Astrocyte (in vitro differentiated cells and primary cell): ENCODE data around the gene HSF4. TPM values are rescaled to one million over a fixed set of nuclear protein-coding genes. Genes with fewer than 3 reads are reported as not detected.

Experiments
- DNase-seq: peaks from one replicate; pipeline ENCODE4 v3.0.0-alpha.2; 2010; ENCODE audit warnings: low read depth
- FAIRE-seq: peaks from 2 replicates; lab custom pipeline; 2011; peaks lifted over from hg19 to GRCh38; lab: Jason Lieb, UNC
- H2AFZ ChIP-seq: 2 replicates; pipeline ENCODE4 v1.6.0; 2012; ENCODE audit warnings: low read depth, low read length, inconsistent platforms
- H3K27ac ChIP-seq: 2 replicates; pipeline ENCODE4 v1.5.1; 2011; ENCODE audit warnings: low read depth, low read length, inconsistent platforms
- H3K27me3 ChIP-seq: 2 replicates; pipeline ENCODE4 v1.6.0; 2011; ENCODE audit warnings: low read length, inconsistent platforms; ENCODE audit not compliant: insufficient read depth
- H3K36me3 ChIP-seq: 2 replicates; pipeline ENCODE4 v1.5.1; 2011; ENCODE audit warnings: low read length, inconsistent platforms; ENCODE audit not compliant: insufficient read depth
- H3K4me1 ChIP-seq: 2 replicates; pipeline ENCODE4 v1.5.1; 2011; ENCODE audit warnings: low read length, inconsistent platforms; ENCODE audit not compliant: insufficient read depth
- H3K4me2 ChIP-seq: 2 replicates; pipeline ENCODE4 v1.6.0; 2012; ENCODE audit warnings: low read length, inconsistent platforms
- H3K4me3 ChIP-seq: 2 replicates; pipeline ENCODE4 v1.5.1; 2011; ENCODE audit warnings: low read depth, mild to moderate bottlenecking, low read length, inconsistent platforms; ENCODE audit not compliant: insufficient read depth
- H3K79me2 ChIP-seq: 2 replicates; pipeline ENCODE4 v1.6.0; 2012; ENCODE audit warnings: mild to moderate bottlenecking, low read length, inconsistent platforms; ENCODE audit not compliant: insufficient read depth
- H3K9ac ChIP-seq: 2 replicates; pipeline ENCODE4 v1.6.0; 2012; ENCODE audit warnings: mild to moderate bottlenecking, low read length, inconsistent platforms
- H3K9me3 ChIP-seq: 2 replicates; pipeline ENCODE4 v1.5.1; 2012; ENCODE audit warnings: low read depth, mild to moderate bottlenecking, low read length, inconsistent platforms; ENCODE audit not compliant: insufficient read depth
- H4K20me1 ChIP-seq: 2 replicates; pipeline ENCODE4 v1.6.0; 2012; ENCODE audit warnings: low read length, inconsistent platforms; ENCODE audit not compliant: insufficient read depth
- H3K27ac Mint-ChIP-seq: one replicate; pipeline ENCODE4 v1.8.0; 2021; ENCODE audit warnings: mild to moderate bottlenecking, mixed read lengths; ENCODE audit not compliant: unreplicated experiment
- H3K27me3 Mint-ChIP-seq: one replicate; pipeline ENCODE4 v1.8.0; 2021; ENCODE audit warnings: low read depth, mixed read lengths; ENCODE audit not compliant: unreplicated experiment
- H3K36me3 Mint-ChIP-seq: one replicate; pipeline ENCODE4 v1.8.0; 2021; ENCODE audit warnings: low read depth, mixed read lengths; ENCODE audit not compliant: unreplicated experiment
- H3K4me1 Mint-ChIP-seq: one replicate; pipeline ENCODE4 v1.8.0; 2021; ENCODE audit warnings: low read depth, mixed read lengths; ENCODE audit not compliant: unreplicated experiment
- H3K4me3 Mint-ChIP-seq: one replicate; pipeline ENCODE4 v1.8.0; 2021; ENCODE audit warnings: mild to moderate bottlenecking, moderate library complexity, mixed read lengths; ENCODE audit not compliant: unreplicated experiment
- H3K9me3 Mint-ChIP-seq: one replicate; pipeline ENCODE4 v1.8.0; 2021; ENCODE audit warnings: mild to moderate bottlenecking, mixed read lengths; ENCODE audit not compliant: unreplicated experiment
- CTCF ChIP-seq: IDR thresholded peaks from 2 replicates; pipeline ENCODE4 v1.5.1; 2011; ENCODE audit warnings: low read depth, mild to moderate bottlenecking, inconsistent platforms, low read length, moderate library complexity; ENCODE audit not compliant: insufficient read depth
- EZH2 ChIP-seq: IDR thresholded peaks from 2 replicates; pipeline ENCODE4 v1.6.1; 2012; ENCODE audit warnings: mild to moderate bottlenecking, low read length, inconsistent platforms; ENCODE audit not compliant: insufficient read depth
- total RNA-seq: library from RNA; stranded (reverse); gene quantifications from 2 replicates; pipeline ENCODE4 v1.2.1, GENCODE V29; 2021

Gene HSF4
- total RNA-seq, 1 donor from 2014 or later, result 4.5 TPM

- peaks cover 16% of the 10 kb centered on the region for H3K36me3 Mint-ChIP-seq
- peaks cover 2% of the 10 kb centered on the region for H3K4me1 Mint-ChIP-seq
- H3K4me3 ChIP-seq, result no peak overlapping the region
- FAIRE-seq (no peak), DNase-seq (no peak)
- no peak overlapping the region for H3K9ac ChIP-seq
- H3K4me1 ChIP-seq, result peaks cover 33% of the 10 kb centered on the region
- no peak overlapping the region for H3K27ac ChIP-seq
- H3K27ac Mint-ChIP-seq, result no peak overlapping the region
- no peaks in the 10 kb centered on the region for H3K9me3 ChIP-seq
- peaks cover 66% of the 10 kb centered on the region for H4K20me1 ChIP-seq
- H3K4me2 ChIP-seq, result no peak overlapping the region
- no peak for TF ChIP-seq EZH2
- no peak for TF ChIP-seq CTCF
- no peak overlapping the region for H3K4me3 Mint-ChIP-seq
- H3K27me3 ChIP-seq, result no peaks in the 10 kb centered on the region
- peaks cover 2% of the 10 kb centered on the region for H3K9me3 Mint-ChIP-seq
- H3K79me2 ChIP-seq, result peaks cover 23% of the 10 kb centered on the region
- H3K36me3 ChIP-seq, result no peaks in the 10 kb centered on the region
- peaks cover 14% of the 10 kb centered on the region for H3K27me3 Mint-ChIP-seq
- H2AFZ ChIP-seq, result no peak overlapping the region
Observed at GRCh38 chr16:67179421-67180080, 15.0 kb downstream of the HSF4 start.

GRCh38 chr16:67180166-67180565, 15.6 kb downstream of the HSF4 start:
- H3K79me2 ChIP-seq, result peaks cover 23% of the 10 kb centered on the region
- H3K27me3 Mint-ChIP-seq, result peaks cover 14% of the 10 kb centered on the region
- H3K36me3 ChIP-seq, result no peaks in the 10 kb centered on the region
- H2AFZ ChIP-seq, result no peak overlapping the region
- H3K36me3 Mint-ChIP-seq, result peaks cover 16% of the 10 kb centered on the region
- peaks cover 32% of the 10 kb centered on the region for H3K4me1 ChIP-seq
- no peaks in the 10 kb centered on the region for H3K9me3 ChIP-seq
- no peaks in the 10 kb centered on the region for H3K27me3 ChIP-seq
- no peak for DNase-seq
- TF ChIP-seq CTCF, result no peak
- TF ChIP-seq EZH2, result no peak
- H3K9ac ChIP-seq, result no peak overlapping the region
- H3K4me3 ChIP-seq, result no peak overlapping the region
- no peak overlapping the region for H3K27ac ChIP-seq
- H3K9me3 Mint-ChIP-seq, result peaks cover 2% of the 10 kb centered on the region
- no peak overlapping the region for H3K4me2 ChIP-seq
- H4K20me1 ChIP-seq, result peaks cover 66% of the 10 kb centered on the region
- no peak overlapping the region for H3K27ac Mint-ChIP-seq
- H3K4me3 Mint-ChIP-seq, result no peak overlapping the region
- FAIRE-seq, result no peak
- H3K4me1 Mint-ChIP-seq, result peaks cover 3% of the 10 kb centered on the region

GRCh38 chr16:67181346-67181745, 16.8 kb downstream of the HSF4 start:
- TF ChIP-seq EZH2, result no peak
- H3K27ac ChIP-seq, result no peak overlapping the region
- H3K9ac ChIP-seq, result no peak overlapping the region
- H3K9me3 ChIP-seq, result no peaks in the 10 kb centered on the region
- H3K4me1 ChIP-seq, result peaks cover 33% of the 10 kb centered on the region
- peaks cover 14% of the 10 kb centered on the region for H3K27me3 Mint-ChIP-seq
- no peak overlapping the region for H3K4me3 Mint-ChIP-seq
- peak; percentile 79 for DNase-seq
- H3K36me3 ChIP-seq, result no peaks in the 10 kb centered on the region
- peak overlapping the region; percentile 64 for H3K4me2 ChIP-seq
- peaks cover 71% of the 10 kb centered on the region for H4K20me1 ChIP-seq
- H3K4me3 ChIP-seq, result no peak overlapping the region
- peaks cover 2% of the 10 kb centered on the region for H3K9me3 Mint-ChIP-seq
- no peak overlapping the region for H2AFZ ChIP-seq
- H3K4me1 Mint-ChIP-seq, result peaks cover 10% of the 10 kb centered on the region
- H3K79me2 ChIP-seq, result peaks cover 23% of the 10 kb centered on the region
- peaks cover 12% of the 10 kb centered on the region for H3K36me3 Mint-ChIP-seq
- no peak overlapping the region for H3K27ac Mint-ChIP-seq
- H3K27me3 ChIP-seq, result no peaks in the 10 kb centered on the region
- no peak for FAIRE-seq
